Hematopoietic multipotent progenitor cell treated with erythropoietin and hydrocortisone succinate and interleukin-3 and kit ligand, for 15 days (in vitro differentiated cells): ENCODE data around the gene ERBIN.
A peak's percentile ranks its signal among the peaks of the same experiment; 100 is the strongest.
"Not testable (repeated sequence)": the region's sequence is repeated elsewhere in the genome, so short reads cannot be mapped to it uniquely, and the experiment has no call there.

ENCODE experiments used
- DNase-seq: peaks from one replicate; pipeline ENCODE4 v3.0.0-alpha.2; 2015; ENCODE audit warnings: low spot score

ERBIN gene

DNA sequence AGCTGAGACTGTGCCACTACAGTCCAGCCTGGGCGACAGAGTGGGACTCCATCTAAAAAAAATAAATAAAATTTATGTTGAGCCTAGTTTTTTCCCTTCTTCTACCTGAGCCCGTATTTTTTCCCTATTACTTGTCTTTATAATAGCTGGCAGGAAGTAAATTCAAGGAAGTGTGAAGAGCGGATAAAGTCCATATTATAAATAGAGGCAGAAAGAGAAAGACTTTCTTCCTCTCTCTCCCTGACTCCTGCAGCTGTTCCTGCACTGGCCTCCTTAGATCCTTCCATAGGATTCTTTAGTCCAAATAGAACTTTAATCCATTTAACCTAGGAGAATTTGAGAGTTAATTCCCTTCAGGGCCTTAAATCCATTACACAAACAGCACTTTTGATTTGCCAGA is 10.3 kb upstream of the ERBIN start:
- DNase-seq = no peak

DNA sequence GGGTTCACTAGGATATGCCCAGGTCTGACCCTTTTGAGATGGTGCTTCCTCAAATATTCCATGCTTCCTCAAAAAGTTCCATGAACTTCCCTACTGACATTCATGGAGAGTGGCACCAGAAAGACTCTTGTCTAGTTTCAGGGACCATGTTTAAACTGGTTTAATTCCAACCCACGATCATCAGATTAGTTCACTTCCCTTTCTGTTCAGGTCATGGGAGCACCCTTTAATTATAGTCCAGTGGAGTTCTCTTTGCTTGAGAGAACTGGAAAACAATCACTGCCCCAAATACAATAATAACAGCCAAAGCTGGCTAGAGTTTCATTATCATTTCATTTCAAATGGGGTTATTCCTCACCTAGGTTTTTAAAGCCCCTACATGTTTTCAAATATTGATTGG is 9.7 kb upstream of the ERBIN start:
- no peak for DNase-seq

DNA sequence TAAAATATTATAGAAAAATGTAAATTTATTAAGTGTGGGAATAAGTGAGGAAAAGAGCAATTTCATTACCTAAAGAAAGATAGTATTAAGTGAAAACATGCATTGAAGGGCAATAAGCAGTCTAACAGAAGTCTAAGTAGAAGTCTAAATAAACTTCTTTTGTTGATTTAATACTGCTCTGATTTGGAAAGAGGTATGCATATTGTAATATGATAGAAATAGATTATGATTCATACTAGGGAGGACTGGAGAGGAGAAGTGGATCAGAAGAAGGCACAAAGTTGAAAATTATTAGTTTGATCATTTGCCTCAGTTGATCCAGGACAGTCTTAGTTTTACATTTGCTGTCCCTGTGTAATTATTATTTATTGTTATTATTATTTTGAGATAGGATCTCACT is 6.6 kb upstream of the ERBIN start:
- DNase-seq = no peak

DNA sequence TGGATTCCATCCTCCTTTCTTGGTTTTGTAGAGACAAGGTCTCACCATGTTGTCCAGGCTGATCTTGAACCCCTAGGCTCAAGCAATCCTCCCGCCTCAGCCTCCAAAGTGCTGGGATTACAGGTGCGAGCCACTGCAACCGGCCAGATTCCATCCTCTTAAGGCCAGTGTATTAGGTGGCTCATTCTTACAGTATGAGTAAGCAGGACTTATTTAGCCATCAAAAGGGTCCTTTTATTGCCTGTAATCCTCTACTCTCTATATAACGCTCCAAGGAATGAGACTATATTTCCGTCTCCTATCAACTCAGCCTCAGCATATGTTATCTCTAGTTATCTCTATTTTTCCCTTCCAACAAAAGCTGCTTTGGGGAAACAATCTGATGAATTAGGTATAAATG is 3.0 kb upstream of the ERBIN start:
- DNase-seq = no peak

- no peak for DNase-seq
Measured at GRCh38 chr5:65924366-65925043, 1.9 kb upstream of the ERBIN start.

DNA sequence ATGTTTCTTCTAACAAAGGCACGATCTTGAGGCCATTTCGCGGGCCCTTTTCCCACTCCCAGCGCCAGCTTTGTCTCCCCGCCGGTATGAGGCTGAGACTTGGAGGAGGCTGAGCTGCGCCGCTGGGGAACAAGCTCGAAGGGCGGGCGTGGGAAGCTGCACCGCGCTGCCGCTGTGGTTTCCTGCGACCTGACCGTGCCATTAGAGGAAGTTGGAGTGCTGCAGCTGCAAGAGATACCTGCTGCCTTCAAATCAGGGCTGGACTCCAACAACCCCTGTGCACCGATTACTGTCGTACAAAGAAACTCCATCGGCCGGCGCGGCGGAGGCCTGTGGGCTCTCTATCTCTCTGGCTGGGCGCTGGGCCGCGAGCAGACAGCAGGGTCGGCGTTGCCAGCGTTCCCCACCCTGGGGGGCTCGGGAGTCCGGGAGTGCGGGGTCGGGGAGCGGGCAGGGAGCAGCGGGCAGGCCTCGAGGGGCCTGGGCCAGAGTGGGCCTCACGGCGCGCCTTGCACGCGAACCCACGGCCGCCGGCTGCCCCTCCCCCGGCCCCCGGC is 1.3 kb upstream of the ERBIN start:
- peak; percentile 37 for DNase-seq

GRCh38 chr5:65925601-65926275 is 637 bp upstream of the ERBIN start:
- peak; percentile 78 for DNase-seq

GRCh38 chr5:65926893-65927292 is 518 bp downstream of the ERBIN start:
- peak; percentile 42 for DNase-seq

DNA sequence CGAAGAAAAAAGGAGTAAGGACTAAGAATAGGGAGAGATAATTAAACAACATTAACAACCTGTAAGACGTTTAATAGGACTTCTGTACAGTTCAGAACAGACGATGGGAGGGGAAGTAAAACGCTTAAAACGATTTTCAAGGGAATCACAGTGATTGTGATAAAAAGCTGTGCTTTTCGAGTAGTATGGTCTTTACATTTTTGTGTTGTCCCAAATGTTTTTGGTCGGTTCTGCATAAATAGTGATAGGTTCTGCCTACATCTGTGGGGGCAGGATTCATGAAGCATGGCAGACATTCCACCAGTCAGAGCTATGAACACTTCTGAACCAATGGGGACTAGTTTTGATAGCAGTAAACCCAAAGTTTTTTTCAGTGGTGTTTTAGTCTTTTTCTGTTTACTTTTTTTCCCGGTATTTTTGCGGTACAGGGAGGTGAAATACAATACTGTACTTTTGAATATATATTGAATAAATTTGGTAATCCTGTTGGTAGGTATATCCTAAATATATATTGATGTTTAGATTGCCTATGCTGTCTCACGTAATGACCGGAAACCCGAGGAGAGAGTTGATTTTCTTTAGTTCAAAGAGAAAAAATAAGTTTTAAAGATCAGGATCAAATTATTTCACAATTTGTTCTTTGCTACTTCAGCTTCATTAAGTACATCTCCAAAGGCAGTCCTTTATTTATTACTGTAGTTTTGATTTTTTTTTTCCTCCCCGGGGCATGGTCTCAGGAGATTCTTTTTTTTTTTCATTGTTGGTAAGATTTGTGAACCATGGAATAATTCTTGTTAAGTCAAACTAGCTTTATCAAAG is 1.3 kb downstream of the ERBIN start:
- DNase-seq = peak; percentile 67

- peak; percentile 35 for DNase-seq
Measured at GRCh38 chr5:65928322-65928752, 2.0 kb downstream of the ERBIN start.

- no peak for DNase-seq
Measured at GRCh38 chr5:65928860-65929259, 2.5 kb downstream of the ERBIN start.

- no peak for DNase-seq
Measured at GRCh38 chr5:65932676-65933075, 6.3 kb downstream of the ERBIN start.

GRCh38 chr5:65933295-65933694 is 6.9 kb downstream of the ERBIN start:
- DNase-seq = no peak

DNA sequence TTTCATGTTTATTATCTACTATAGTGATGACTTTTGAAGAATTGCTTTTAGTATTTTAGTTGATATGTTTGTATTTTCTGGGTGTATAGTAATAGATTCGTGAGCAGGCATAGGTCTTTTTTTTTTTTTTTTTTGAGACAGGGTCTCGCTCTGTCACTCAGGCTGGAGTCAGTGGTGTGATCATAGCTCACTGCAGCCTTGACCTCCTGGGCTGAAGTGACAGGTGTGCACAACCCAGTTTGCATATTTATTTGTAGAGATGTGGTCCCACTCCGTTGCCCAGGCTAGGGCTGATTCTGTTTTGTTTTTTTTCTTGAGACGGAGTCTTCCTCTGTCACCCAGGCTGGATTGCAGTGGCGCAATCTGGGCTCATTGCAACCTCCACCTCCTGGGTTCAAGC is 11.9 kb downstream of the ERBIN start:
- no peak for DNase-seq

- no peak for DNase-seq
Measured at GRCh38 chr5:65943771-65944170, 17.4 kb downstream of the ERBIN start.

GRCh38 chr5:65946198-65946745 is 19.9 kb downstream of the ERBIN start:
- DNase-seq = no peak

GRCh38 chr5:65948115-65948747 is 21.9 kb downstream of the ERBIN start:
- DNase-seq = no peak

GRCh38 chr5:65951330-65951729 is 25.0 kb downstream of the ERBIN start:
- DNase-seq = no peak

DNA sequence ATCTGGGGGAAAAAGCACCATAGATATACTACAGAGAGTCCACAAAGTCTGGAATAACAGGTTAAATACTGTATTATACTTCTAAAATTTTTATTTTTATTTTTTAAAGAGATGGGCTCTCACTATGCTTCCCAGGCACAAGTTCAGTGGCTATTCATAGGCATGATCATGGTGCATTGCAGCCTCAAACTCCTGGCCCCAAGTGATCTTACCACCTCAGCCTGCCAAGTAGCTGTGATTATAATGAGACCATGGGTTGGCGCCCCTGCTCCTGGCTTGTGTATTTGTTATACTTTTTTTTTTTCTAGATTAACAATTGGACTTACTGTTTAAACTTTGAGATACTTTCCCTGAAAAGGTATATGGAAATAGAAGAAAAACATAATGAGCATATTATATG is 25.9 kb downstream of the ERBIN start:
- no peak for DNase-seq

DNA sequence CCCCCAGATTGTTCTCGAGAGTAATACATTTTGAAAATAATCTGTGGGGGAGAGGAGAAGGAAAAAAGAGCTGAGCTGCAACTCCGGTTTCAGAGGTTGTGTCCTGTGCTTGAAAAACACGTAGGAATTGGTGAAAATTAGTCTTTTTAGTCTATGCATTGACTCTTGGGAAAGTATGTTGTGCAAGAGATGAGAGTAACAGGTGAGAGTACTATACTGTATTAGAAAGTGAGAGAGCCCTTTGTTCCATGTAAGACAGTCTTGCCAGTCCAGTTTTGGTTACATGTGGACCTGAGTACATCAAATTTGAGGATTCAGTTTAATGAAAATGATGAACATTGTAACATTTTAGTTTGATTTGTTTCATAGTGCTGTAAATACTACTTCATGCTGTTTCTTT is 27.8 kb downstream of the ERBIN start:
- DNase-seq = no peak

- DNase-seq = no peak
Measured at GRCh38 chr5:65955746-65956145, 29.4 kb downstream of the ERBIN start.

GRCh38 chr5:65957703-65958102 is 31.3 kb downstream of the ERBIN start:
- DNase-seq = not testable (repeated sequence)
